ENCODE results near the gene PLD2. TPM values are rescaled to one million over a fixed set of nuclear protein-coding genes. Genes with fewer than 3 reads are reported as not detected.
A peak's percentile ranks its signal among the peaks of the same experiment; 100 is the strongest.
"Not testable (repeated sequence)": the region's sequence is repeated elsewhere in the genome, so short reads cannot be mapped to it uniquely, and the experiment has no call there.

The PLD2 gene
- total RNA-seq, 1 donor from 2014 or later = 20.0 TPM

DNA sequence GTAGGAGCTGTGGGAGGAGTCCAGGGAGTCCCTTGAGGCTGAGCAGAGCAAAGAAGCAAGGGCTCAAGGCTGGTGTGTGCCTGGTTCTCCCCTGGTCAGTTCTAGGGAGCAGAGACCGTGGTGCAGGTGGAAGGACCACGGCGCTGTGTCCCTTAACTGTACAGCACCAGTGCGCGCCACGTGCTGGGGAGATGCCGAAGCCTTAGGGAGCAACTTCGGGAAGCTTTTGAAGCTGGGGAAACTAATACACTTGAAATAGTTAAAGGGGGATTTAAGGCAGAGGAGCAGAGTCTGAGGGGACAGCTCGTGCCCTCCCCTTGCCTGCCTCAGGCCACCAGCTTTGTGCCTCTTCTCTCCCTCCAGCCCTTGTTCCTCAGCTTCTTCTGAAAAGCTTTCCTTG, 53.7 kb downstream of the PLD2 start:
- Histone ChIP-seq H3K36me3 (ENCODE audit: control insufficient read depth, insufficient read depth, low read length) (peaks cover 19% of the 10 kb centered on the region), H3K27me3 (ENCODE audit: control insufficient read depth, insufficient read depth, low read length) (no peaks in the 10 kb centered on the region), H3K4me3 (ENCODE audit: low read depth, low read length) (peak overlapping the region; percentile 45)
- TF ChIP-seq, protein P1, sequence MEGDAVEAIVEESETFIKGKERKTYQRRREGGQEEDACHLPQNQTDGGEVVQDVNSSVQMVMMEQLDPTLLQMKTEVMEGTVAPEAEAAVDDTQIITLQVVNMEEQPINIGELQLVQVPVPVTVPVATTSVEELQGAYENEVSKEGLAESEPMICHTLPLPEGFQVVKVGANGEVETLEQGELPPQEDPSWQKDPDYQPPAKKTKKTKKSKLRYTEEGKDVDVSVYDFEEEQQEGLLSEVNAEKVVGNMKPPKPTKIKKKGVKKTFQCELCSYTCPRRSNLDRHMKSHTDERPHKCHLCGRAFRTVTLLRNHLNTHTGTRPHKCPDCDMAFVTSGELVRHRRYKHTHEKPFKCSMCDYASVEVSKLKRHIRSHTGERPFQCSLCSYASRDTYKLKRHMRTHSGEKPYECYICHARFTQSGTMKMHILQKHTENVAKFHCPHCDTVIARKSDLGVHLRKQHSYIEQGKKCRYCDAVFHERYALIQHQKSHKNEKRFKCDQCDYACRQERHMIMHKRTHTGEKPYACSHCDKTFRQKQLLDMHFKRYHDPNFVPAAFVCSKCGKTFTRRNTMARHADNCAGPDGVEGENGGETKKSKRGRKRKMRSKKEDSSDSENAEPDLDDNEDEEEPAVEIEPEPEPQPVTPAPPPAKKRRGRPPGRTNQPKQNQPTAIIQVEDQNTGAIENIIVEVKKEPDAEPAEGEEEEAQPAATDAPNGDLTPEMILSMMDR (IDR thresholded peaks at IDR 0.05; ENCODE audit: insufficient read depth, low read length, severe bottlenecking) = no peak
- DNase-seq (ENCODE audit: low read depth) (no peak), FAIRE-seq (no peak)

DNA sequence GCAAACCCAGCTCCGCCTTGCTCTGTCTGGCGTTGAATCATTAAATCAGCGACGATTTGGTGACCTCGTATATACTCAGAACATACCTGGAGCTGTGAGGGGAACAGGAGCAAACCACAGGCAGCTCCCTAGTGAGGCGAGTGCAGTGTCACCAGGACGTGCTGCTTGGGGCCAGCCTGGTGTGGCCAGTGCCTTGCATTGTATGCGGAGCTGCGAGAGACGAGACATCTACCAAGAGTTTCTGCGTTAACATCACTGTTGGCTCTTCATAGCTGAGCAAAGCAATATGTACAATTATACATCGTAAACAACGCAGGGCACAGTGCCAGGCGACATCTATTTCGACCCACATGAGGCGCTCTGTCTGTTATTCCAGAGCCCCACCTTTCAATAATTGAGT, 54.1 kb downstream of the PLD2 start:
- FAIRE-seq = no peak
- Histone ChIP-seq H3K4me3 (ENCODE audit: low read depth, low read length) (peak overlapping the region; percentile 45), H3K27me3 (ENCODE audit: control insufficient read depth, insufficient read depth, low read length) (no peaks in the 10 kb centered on the region), H3K36me3 (ENCODE audit: control insufficient read depth, insufficient read depth, low read length) (peaks cover 18% of the 10 kb centered on the region)
- DNase-seq (ENCODE audit: low read depth) = no peak
- TF ChIP-seq, protein P1 (IDR thresholded peaks at IDR 0.05; ENCODE audit: insufficient read depth, low read length, severe bottlenecking) = no peak

DNA sequence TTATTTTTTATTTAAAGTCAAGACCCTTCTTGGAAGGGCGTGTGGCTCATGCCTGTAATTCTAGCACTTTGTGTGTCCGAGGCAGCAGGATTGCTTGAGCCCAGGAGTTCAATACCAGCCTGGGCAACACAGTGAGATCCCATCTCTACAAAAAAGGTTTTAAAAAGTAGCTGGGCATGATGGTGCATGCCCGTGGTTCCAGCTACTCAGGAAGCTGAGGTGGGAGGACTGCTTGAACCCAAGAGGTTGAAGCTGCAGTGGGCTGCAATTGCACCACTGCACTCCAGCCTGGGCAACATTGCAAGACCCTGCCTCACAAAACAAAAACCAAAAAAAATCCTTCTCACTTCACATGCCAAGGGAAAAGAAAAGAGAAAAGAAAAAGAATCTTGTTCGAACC, 55.8 kb downstream of the PLD2 start:
- H3K4me3 ChIP-seq (ENCODE audit: low read depth, low read length) = no peak overlapping the region
- DNase-seq (ENCODE audit: low read depth) = no peak
- no peaks in the 10 kb centered on the region for H3K27me3 ChIP-seq (ENCODE audit: control insufficient read depth, insufficient read depth, low read length)
- peaks cover 14% of the 10 kb centered on the region for H3K36me3 ChIP-seq (ENCODE audit: control insufficient read depth, insufficient read depth, low read length)
- no peak for FAIRE-seq
- TF ChIP-seq, protein P1 (IDR thresholded peaks at IDR 0.05; ENCODE audit: insufficient read depth, low read length, severe bottlenecking) = no peak

DNA sequence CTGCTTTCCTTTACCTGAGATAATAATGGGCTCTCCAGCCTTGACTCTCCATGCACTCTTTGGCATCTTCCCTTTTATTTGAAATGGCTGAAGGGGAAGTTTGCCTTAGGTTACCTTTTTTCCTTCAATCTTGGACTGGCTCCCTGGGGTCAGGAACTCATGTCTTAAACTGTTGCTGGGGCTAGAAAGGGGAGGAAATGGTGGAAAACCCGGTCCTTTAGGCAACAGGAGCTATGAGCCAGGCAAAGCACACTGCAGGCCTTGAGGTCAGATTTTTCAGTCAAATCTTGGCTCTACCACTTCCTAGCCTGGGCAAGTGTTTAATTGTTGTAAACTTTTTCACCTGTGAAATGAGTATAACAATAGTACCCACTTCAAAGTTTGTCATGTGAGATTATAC, 56.4 kb downstream of the PLD2 start:
- no peak for FAIRE-seq
- peaks cover 14% of the 10 kb centered on the region for H3K36me3 ChIP-seq (ENCODE audit: control insufficient read depth, insufficient read depth, low read length)

DNA sequence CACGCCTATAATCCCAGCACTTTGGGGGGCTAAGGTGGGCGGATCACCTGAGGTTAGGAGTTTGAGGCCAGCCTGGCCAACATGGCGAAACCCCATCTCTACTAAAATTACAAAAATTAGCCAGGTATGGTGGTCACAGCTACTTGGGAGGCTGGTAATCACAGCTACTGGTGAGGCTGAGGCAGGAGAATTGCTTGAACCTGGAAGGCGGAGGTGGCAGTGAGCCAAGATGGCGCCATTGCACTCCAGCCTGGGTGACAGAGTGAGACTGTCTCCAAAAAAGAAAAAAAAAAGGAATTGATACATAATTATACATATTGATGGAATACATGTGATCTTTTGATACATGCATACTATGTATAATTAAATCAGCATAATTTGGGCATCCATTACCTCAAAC, 60.6 kb downstream of the PLD2 start:
- not testable (repeated sequence) for H3K27me3 ChIP-seq (ENCODE audit: control insufficient read depth, insufficient read depth, low read length); H3K36me3 ChIP-seq (ENCODE audit: control insufficient read depth, insufficient read depth, low read length); FAIRE-seq; DNase-seq (ENCODE audit: low read depth); H3K4me3 ChIP-seq (ENCODE audit: low read depth, low read length)

More for the DNA sequence above, 56.4 kb downstream of the PLD2 start:
- TF ChIP-seq, protein P1 (IDR thresholded peaks at IDR 0.05; ENCODE audit: insufficient read depth, low read length, severe bottlenecking) = no peak
- Histone ChIP-seq H3K4me3 (ENCODE audit: low read depth, low read length) (no peak overlapping the region), H3K27me3 (ENCODE audit: control insufficient read depth, insufficient read depth, low read length) (no peaks in the 10 kb centered on the region)
- no peak for DNase-seq (ENCODE audit: low read depth)

DNA sequence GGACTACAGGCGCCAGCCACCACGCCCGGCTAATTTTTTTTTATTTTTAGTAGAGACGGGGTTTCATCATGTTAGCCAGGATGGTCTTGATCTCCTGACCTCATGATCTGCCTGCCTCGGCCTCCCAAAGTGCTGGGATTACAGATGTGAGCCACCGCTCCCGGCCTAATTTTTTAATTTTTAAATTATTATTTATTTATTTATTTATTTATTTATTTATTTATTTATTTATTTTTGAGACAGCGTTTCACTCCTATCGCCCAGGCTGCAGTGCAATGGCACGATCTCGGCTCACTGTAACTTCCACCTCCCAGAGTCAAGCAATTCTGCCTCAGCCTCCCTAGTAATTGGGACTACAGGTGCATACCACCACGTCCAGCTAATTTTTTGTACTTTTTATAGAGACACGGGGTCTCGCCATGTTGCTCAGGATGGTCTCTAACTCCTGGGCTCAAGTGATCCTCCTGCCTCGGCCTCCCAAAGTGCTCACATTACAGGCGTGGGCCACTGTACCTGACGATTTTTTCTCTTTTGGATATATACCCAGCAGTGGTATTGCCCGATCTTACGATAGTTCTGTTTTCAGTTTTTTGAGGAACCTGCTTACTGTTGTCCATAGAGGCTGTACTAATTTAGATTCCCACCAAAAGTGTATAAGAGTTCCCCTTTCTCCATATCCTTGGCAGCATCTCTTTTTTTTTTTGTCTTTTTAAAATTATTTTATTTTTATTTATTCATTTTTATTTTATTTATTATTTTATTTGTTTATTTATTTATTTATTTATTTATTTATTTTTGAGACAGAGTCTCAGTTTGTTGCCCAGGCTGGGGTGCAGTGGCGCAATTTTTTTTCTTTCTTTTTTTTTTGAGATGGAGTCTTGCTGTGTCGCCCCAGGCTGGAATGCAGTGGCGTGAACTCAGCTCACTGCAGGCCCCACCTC, 62.4 kb downstream of the PLD2 start:
- H3K36me3 ChIP-seq (ENCODE audit: control insufficient read depth, insufficient read depth, low read length) = peaks cover 13% of the 10 kb centered on the region
- FAIRE-seq; H3K27me3 ChIP-seq (ENCODE audit: control insufficient read depth, insufficient read depth, low read length); DNase-seq (ENCODE audit: low read depth); H3K4me3 ChIP-seq (ENCODE audit: low read depth, low read length): not testable (repeated sequence)

Measured in bronchial epithelial cell (primary cell).